Loucy (cell line): ENCODE results near the gene TPRX1.

Source experiments
- EZH2phosphoT487 ChIP-seq: fragments of 200-600 bp; IDR thresholded peaks from 2 replicates; pipeline ENCODE4 v1.6.1; 2018; ENCODE audit warnings: antibody characterized with exemption, mild to moderate bottlenecking, moderate library complexity, borderline replicate concordance
- TF ChIP-seq, protein P1 (sequence below): fragments of 200-600 bp; sonication (generic); conservative IDR thresholded peaks from 2 replicates; pipeline ENCODE4 v1.5.1; 2014; ENCODE audit warnings: mild to moderate bottlenecking, antibody characterized with exemption, low read length

- no peak for TF ChIP-seq EZH2phosphoT487
- TF ChIP-seq, protein P1, sequence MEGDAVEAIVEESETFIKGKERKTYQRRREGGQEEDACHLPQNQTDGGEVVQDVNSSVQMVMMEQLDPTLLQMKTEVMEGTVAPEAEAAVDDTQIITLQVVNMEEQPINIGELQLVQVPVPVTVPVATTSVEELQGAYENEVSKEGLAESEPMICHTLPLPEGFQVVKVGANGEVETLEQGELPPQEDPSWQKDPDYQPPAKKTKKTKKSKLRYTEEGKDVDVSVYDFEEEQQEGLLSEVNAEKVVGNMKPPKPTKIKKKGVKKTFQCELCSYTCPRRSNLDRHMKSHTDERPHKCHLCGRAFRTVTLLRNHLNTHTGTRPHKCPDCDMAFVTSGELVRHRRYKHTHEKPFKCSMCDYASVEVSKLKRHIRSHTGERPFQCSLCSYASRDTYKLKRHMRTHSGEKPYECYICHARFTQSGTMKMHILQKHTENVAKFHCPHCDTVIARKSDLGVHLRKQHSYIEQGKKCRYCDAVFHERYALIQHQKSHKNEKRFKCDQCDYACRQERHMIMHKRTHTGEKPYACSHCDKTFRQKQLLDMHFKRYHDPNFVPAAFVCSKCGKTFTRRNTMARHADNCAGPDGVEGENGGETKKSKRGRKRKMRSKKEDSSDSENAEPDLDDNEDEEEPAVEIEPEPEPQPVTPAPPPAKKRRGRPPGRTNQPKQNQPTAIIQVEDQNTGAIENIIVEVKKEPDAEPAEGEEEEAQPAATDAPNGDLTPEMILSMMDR = no peak
These were observed 49.1 kb downstream of the TPRX1 start for GRCh38 chr19:47755065-47755761.
